ENCODE results near the gene UVSSA. TPM values are rescaled to one million over a fixed set of nuclear protein-coding genes. Genes with fewer than 3 reads are reported as not detected.
A peak's percentile ranks its signal among the peaks of the same experiment; 100 is the strongest.

UVSSA gene
- polyA plus RNA-seq (ENCODE audit: insufficient read length in 12 of 12): 10 to 100 TPM in 5 of 12 donors, 1 to 10 TPM in 6, not detected in 1; 4.9 to 21.4 (median 9.3) TPM
- long read RNA-seq, donor 1, full-length matches to known transcripts: 11 of 11 reads
- long read RNA-seq, donor 1, partial matches to known transcripts: 0 of 11 reads
- long read RNA-seq, donor 1, other reads (novel, unspliced or antisense): 0 of 11 reads
- long read RNA-seq, donor 2, full-length matches to known transcripts: 2 of 2 reads
- long read RNA-seq, donor 2, partial matches to known transcripts: 0 of 2 reads
- long read RNA-seq, donor 2, other reads (novel, unspliced or antisense): 0 of 2 reads
- long read RNA-seq, donor 3, full-length matches to known transcripts: 1 of 1 reads
- long read RNA-seq, donor 3, partial matches to known transcripts: 0 of 1 reads
- long read RNA-seq, donor 3, other reads (novel, unspliced or antisense): 0 of 1 reads
- long read RNA-seq, donor 4, full-length matches to known transcripts: 2 of 2 reads
- long read RNA-seq, donor 4, partial matches to known transcripts: 0 of 2 reads
- long read RNA-seq, donor 4, other reads (novel, unspliced or antisense): 0 of 2 reads
- long read RNA-seq, donor 5, full-length matches to known transcripts: 1 of 1 reads
- long read RNA-seq, donor 5, partial matches to known transcripts: 0 of 1 reads
- long read RNA-seq, donor 5, other reads (novel, unspliced or antisense): 0 of 1 reads
- long read RNA-seq, donor 6, full-length matches to known transcripts: 2 of 2 reads
- long read RNA-seq, donor 6, partial matches to known transcripts: 0 of 2 reads
- long read RNA-seq, donor 6, other reads (novel, unspliced or antisense): 0 of 2 reads
- long read RNA-seq, donor 7, full-length matches to known transcripts: 3 of 3 reads
- long read RNA-seq, donor 7, partial matches to known transcripts: 0 of 3 reads
- long read RNA-seq, donor 7, other reads (novel, unspliced or antisense): 0 of 3 reads
- long read RNA-seq, donor 8, full-length matches to known transcripts: 2 of 2 reads
- long read RNA-seq, donor 8, partial matches to known transcripts: 0 of 2 reads
- long read RNA-seq, donor 8, other reads (novel, unspliced or antisense): 0 of 2 reads
- long read RNA-seq, donor 9, full-length matches to known transcripts: 4 of 4 reads
- long read RNA-seq, donor 9, partial matches to known transcripts: 0 of 4 reads
- long read RNA-seq, donor 9, other reads (novel, unspliced or antisense): 0 of 4 reads
- long read RNA-seq, donor 10, full-length matches to known transcripts: 6 of 6 reads
- long read RNA-seq, donor 10, partial matches to known transcripts: 0 of 6 reads
- long read RNA-seq, donor 10, other reads (novel, unspliced or antisense): 0 of 6 reads
- long read RNA-seq, donor 11: 0 reads

- DNase-seq: peak; percentile 100
Observed at GRCh38 chr4:1346781-1347409, at the start of gene UVSSA. Gene UVSSA, plus strand, starts transcription at chr4:1347208. Its CDS starts 884 bp downstream, at chr4:1348092.

- no peak for DNase-seq
Observed at GRCh38 chr4:1297456-1298325, 49.3 kb upstream of the UVSSA start.

GRCh38 chr4:1298461-1298860, 48.5 kb upstream of the UVSSA start:
- no peak for DNase-seq

- DNase-seq: no peak
Observed at GRCh38 chr4:1299301-1299860, 47.6 kb upstream of the UVSSA start.

GRCh38 chr4:1300466-1301455, 46.2 kb upstream of the UVSSA start:
- DNase-seq: no peak

GRCh38 chr4:1302159-1302558, 44.8 kb upstream of the UVSSA start:
- DNase-seq: no peak

- DNase-seq: no peak
Observed at GRCh38 chr4:1305261-1305711, 41.7 kb upstream of the UVSSA start.

- DNase-seq: no peak
Observed at GRCh38 chr4:1305781-1306455, 41.1 kb upstream of the UVSSA start.

GRCh38 chr4:1307951-1308735, 38.9 kb upstream of the UVSSA start:
- no peak for DNase-seq

- DNase-seq: peak; percentile 94
Observed at GRCh38 chr4:1309261-1310010, 37.6 kb upstream of the UVSSA start.

GRCh38 chr4:1310031-1310795, 36.8 kb upstream of the UVSSA start:
- DNase-seq: no peak

GRCh38 chr4:1310796-1311631, 36.0 kb upstream of the UVSSA start:
- DNase-seq: no peak

- DNase-seq: no peak
Observed at GRCh38 chr4:1312821-1313640, 34.0 kb upstream of the UVSSA start.

GRCh38 chr4:1315306-1315705, 31.7 kb upstream of the UVSSA start:
- no peak for DNase-seq
